Trophoblast cell (in vitro differentiated cells and primary cell): Measurements from ENCODE around the gene DHRS7.

Source experiments
- DNase-seq, 2 donors: peaks; one replicate each; pipeline ENCODE4 v3.0.0-alpha.2; 2016
- H2AFZ ChIP-seq: 2 replicates; pipeline ENCODE4 v1.6.1; 2013; ENCODE audit warnings: low read length, moderate library complexity, mild to moderate bottlenecking; ENCODE audit not compliant: insufficient read depth, poor library complexity
- H2AK5ac ChIP-seq: 2 replicates; pipeline ENCODE4 v1.6.1; 2013; ENCODE audit warnings: mild to moderate bottlenecking, low read length
- H2BK120ac ChIP-seq: 2 replicates; pipeline ENCODE4 v1.6.1; 2013; ENCODE audit warnings: low read length, mild to moderate bottlenecking, moderate library complexity; ENCODE audit not compliant: insufficient read depth, poor library complexity
- H2BK12ac ChIP-seq: 2 replicates; pipeline ENCODE4 v1.6.1; 2013; ENCODE audit warnings: mild to moderate bottlenecking, low read length, moderate library complexity
- H2BK5ac ChIP-seq: 2 replicates; pipeline ENCODE4 v1.6.1; 2013; ENCODE audit warnings: low read length, low read depth, moderate library complexity, mild to moderate bottlenecking; ENCODE audit not compliant: poor library complexity
- H3K14ac ChIP-seq: 2 replicates; pipeline ENCODE4 v1.6.1; 2013; ENCODE audit warnings: mild to moderate bottlenecking, low read length
- H3K18ac ChIP-seq: 2 replicates; pipeline ENCODE4 v1.6.1; 2013; ENCODE audit warnings: mild to moderate bottlenecking, low read length
- H3K23ac ChIP-seq: 2 replicates; pipeline ENCODE4 v1.6.1; 2013; ENCODE audit warnings: low read length
- H3K27ac ChIP-seq: 2 replicates; pipeline ENCODE4 v1.5.1; 2013; ENCODE audit warnings: low read depth, mild to moderate bottlenecking, inconsistent platforms, low read length, moderate library complexity
- H3K27me3 ChIP-seq: 2 replicates; pipeline ENCODE4 v1.6.1; 2013; ENCODE audit warnings: inconsistent platforms, mild to moderate bottlenecking, low read length, moderate library complexity; ENCODE audit not compliant: insufficient read depth
- H3K36me3 ChIP-seq, 2 experiments: 1 replicate in 1 of 2; 2 replicates in 1 of 2; pipeline ENCODE4 v1.6.1; 2013; ENCODE audit warnings: low read length in 2 of 2, mild to moderate bottlenecking in 2 of 2, moderate library complexity in 1 of 2; ENCODE audit not compliant: insufficient read depth in 2 of 2, control insufficient read depth in 1 of 2
- H3K4ac ChIP-seq: 2 replicates; pipeline ENCODE4 v1.6.1; 2013; ENCODE audit warnings: low read depth, mild to moderate bottlenecking, low read length, moderate library complexity
- H3K4me1 ChIP-seq, 2 experiments: 1 replicate in 1 of 2; 2 replicates in 1 of 2; pipeline ENCODE4 v1.6.1; 2013; ENCODE audit warnings: low read length in 2 of 2, mild to moderate bottlenecking in 2 of 2, moderate library complexity in 1 of 2; ENCODE audit not compliant: insufficient read depth in 2 of 2, control insufficient read depth in 1 of 2
- H3K4me2 ChIP-seq: 2 replicates; pipeline ENCODE4 v1.6.1; 2013; ENCODE audit warnings: inconsistent platforms, mild to moderate bottlenecking, low read length, moderate library complexity
- H3K4me3 ChIP-seq: 2 replicates; pipeline ENCODE4 v1.5.1; 2013; ENCODE audit warnings: mild to moderate bottlenecking, low read depth, low read length, inconsistent platforms
- H3K79me1 ChIP-seq: one replicate; pipeline ENCODE4 v1.6.1; 2013; ENCODE audit warnings: low read length
- H3K79me2 ChIP-seq: 2 replicates; pipeline ENCODE4 v1.6.1; 2013; ENCODE audit warnings: low read length, mild to moderate bottlenecking; ENCODE audit not compliant: control insufficient read depth, insufficient read depth, poor library complexity
- H3K9ac ChIP-seq: 2 replicates; pipeline ENCODE4 v1.6.1; 2013; ENCODE audit warnings: mild to moderate bottlenecking, low read length
- H3K9me3 ChIP-seq: 2 replicates; pipeline ENCODE4 v1.6.1; 2013; ENCODE audit warnings: low read depth, mild to moderate bottlenecking, control low read depth, inconsistent platforms, low read length; ENCODE audit not compliant: insufficient read depth
- H4K12ac ChIP-seq: 2 replicates; pipeline ENCODE4 v1.6.1; 2013; ENCODE audit warnings: low read depth, mild to moderate bottlenecking, low read length, moderate library complexity
- H4K8ac ChIP-seq: 2 replicates; pipeline ENCODE4 v1.6.1; 2013; ENCODE audit warnings: low read depth, mild to moderate bottlenecking, low read length, moderate library complexity
- H4K91ac ChIP-seq: one replicate; pipeline ENCODE4 v1.6.1; 2013; ENCODE audit warnings: low read depth, mild to moderate bottlenecking, low read length, moderate library complexity
- WGBS: extraction: QIAGEN DNeasy Blood & Tissue Kit; methylation state at CpG from one replicate; pipeline ENCODE4 v1.1.7; 2013; ENCODE audit warnings: missing lambda C conversion rate; ENCODE audit not compliant: insufficient read length, insufficient coverage; ENCODE audit errors: extremely low coverage; 5-methylcytosine and 5-hydroxymethylcytosine counted together

The DHRS7 gene

GRCh38 chr14:60204843-60205774 lies 39.9 kb upstream of the DHRS7 start:
- Histone ChIP-seq H2BK5ac (no peak overlapping the region), H3K18ac (no peak overlapping the region), H3K4ac (no peak overlapping the region), H2BK12ac (no peak overlapping the region), H3K79me1 (no peaks in the 10 kb centered on the region), H3K4me2 (no peak overlapping the region), H3K27ac (no peak overlapping the region), H3K79me2 (no peaks in the 10 kb centered on the region), H2AK5ac (no peak overlapping the region), H3K4me3 (no peak overlapping the region), H3K9me3 (peaks cover 2% of the 10 kb centered on the region), H2BK120ac (no peak overlapping the region), H4K8ac (no peak overlapping the region), H3K14ac (no peak overlapping the region), H3K23ac (no peak overlapping the region), H2AFZ (no peak overlapping the region), H3K36me3 (no peaks in the 10 kb centered on the region), H4K12ac (no peak overlapping the region), H3K27me3 (no peaks in the 10 kb centered on the region), H4K91ac (no peak overlapping the region), H3K9ac (no peak overlapping the region), H3K4me1 (no peaks in the 10 kb centered on the region)
- WGBS: no CpG with 5 or more reads among the region's 6 CpGs
- no peak for DNase-seq

DNA sequence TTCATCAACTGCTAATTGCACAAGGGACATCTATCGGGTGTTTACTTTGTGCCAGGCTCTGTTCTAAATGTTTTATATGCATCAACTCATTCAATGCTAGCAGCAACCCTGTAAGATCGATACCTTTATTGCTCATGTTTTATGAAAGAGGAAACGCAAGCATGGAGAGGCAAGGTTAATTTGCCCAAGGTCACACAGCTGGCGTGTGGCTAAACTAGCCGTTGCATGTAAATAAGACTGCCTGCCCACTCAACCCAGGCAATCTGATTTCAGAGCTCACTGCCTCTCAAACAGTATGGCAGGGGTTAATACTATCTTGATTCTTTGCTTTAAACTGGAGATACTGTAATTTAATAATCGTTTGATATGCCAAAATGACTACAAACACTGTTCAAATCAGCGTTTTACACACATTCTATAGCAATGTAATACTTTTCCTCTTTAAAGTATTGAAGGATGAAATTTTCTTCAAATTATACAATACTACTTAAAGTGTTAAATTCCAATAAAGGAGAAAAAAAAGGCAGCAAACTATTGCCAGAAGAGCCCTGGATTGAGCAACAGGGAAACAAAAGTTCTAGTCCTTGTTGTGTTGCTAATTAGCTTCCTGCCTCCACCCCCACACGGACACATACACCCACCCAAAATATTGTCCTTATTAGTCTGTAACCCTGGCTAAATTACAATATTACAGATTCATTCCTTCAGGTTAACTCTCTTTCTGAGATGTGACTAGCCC lies 39.1 kb upstream of the DHRS7 start:
- H3K79me2 ChIP-seq: no peaks in the 10 kb centered on the region
- H3K23ac ChIP-seq: no peak overlapping the region
- H3K4me2 ChIP-seq: no peak overlapping the region
- H4K91ac ChIP-seq: no peak overlapping the region
- H2AFZ ChIP-seq: no peak overlapping the region
- no peak overlapping the region for H3K14ac ChIP-seq
- no peaks in the 10 kb centered on the region for H3K27me3 ChIP-seq
- no peak overlapping the region for H2BK5ac ChIP-seq
- no peaks in the 10 kb centered on the region for H3K79me1 ChIP-seq
- no peak overlapping the region for H4K8ac ChIP-seq
- no peak overlapping the region for H2AK5ac ChIP-seq
- H4K12ac ChIP-seq: no peak overlapping the region
- no CpG with 5 or more reads among the region's 8 CpGs for WGBS
- H3K9me3 ChIP-seq: peaks cover 2% of the 10 kb centered on the region
- H3K4ac ChIP-seq: no peak overlapping the region
- H3K9ac ChIP-seq: no peak overlapping the region
- no peak overlapping the region for H3K27ac ChIP-seq
- H3K4me1 ChIP-seq: no peaks in the 10 kb centered on the region
- no peak overlapping the region for H3K4me3 ChIP-seq
- no peaks in the 10 kb centered on the region for H3K36me3 ChIP-seq
- no peak overlapping the region for H2BK120ac ChIP-seq
- no peak overlapping the region for H3K18ac ChIP-seq
- DNase-seq: no peak
- H2BK12ac ChIP-seq: no peak overlapping the region

- DNase-seq: no peak
- H2BK120ac ChIP-seq: no peak overlapping the region
- no peak overlapping the region for H2AFZ ChIP-seq
- no peak overlapping the region for H4K8ac ChIP-seq
- H3K27ac ChIP-seq: no peak overlapping the region
- H3K9ac ChIP-seq: no peak overlapping the region
- H3K4me2 ChIP-seq: no peak overlapping the region
- no peaks in the 10 kb centered on the region for H3K27me3 ChIP-seq
- H3K4me1 ChIP-seq: no peaks in the 10 kb centered on the region
- H2BK12ac ChIP-seq: no peak overlapping the region
- no peak overlapping the region for H3K4ac ChIP-seq
- no peak overlapping the region for H3K23ac ChIP-seq
- H3K36me3 ChIP-seq: no peaks in the 10 kb centered on the region
- no peak overlapping the region for H3K18ac ChIP-seq
- H3K9me3 ChIP-seq: no peaks in the 10 kb centered on the region
- H4K12ac ChIP-seq: no peak overlapping the region
- no peak overlapping the region for H2AK5ac ChIP-seq
- H3K14ac ChIP-seq: no peak overlapping the region
- no peaks in the 10 kb centered on the region for H3K79me1 ChIP-seq
- H3K4me3 ChIP-seq: no peak overlapping the region
- H2BK5ac ChIP-seq: no peak overlapping the region
- H3K79me2 ChIP-seq: no peaks in the 10 kb centered on the region
- H4K91ac ChIP-seq: no peak overlapping the region
Measured at GRCh38 chr14:60199321-60199720, 34.1 kb upstream of the DHRS7 start.

DNA sequence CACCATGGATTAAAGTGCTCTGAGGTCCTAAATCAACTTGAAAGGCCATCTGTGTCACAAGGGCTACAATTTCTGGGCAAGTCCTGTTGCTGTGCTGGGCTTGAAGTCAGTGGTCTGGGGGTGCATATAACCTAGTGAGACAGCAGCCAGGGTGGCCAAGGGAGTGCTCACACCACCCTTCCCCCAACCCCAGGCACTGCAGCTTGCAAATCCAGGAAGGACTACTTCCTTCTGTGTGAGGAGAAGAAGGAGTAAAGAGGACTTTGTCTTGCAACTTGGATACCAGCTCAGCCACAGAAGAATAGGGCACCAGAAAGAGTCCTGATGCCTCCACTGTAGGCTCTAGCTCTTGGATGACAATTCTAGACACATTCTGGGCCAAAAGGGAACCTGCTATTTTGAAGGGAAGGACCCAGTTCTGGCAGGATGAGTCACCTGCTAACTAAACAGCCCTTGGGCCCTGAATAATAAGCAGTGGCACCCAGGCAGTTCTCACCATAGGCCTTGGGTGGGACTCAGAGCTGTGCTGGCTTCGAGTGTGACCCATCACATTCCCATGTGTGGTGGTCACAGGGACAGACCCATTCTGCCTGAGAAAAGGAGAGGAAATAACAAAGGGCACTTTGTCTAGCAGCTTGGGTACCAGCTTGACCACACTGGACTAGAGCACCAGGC lies 32.6 kb upstream of the DHRS7 start:
- Histone ChIP-seq H3K4me1 (no peaks in the 10 kb centered on the region), H4K12ac (no peak overlapping the region), H3K36me3 (no peaks in the 10 kb centered on the region), H3K79me2 (no peaks in the 10 kb centered on the region), H3K18ac (no peak overlapping the region), H3K27me3 (no peaks in the 10 kb centered on the region), H2AFZ (no peak overlapping the region), H4K8ac (no peak overlapping the region), H3K9ac (no peak overlapping the region), H3K9me3 (no peaks in the 10 kb centered on the region), H3K23ac (no peak overlapping the region), H2AK5ac (no peak overlapping the region), H3K4ac (no peak overlapping the region), H4K91ac (no peak overlapping the region), H3K27ac (no peak overlapping the region), H3K4me3 (no peak overlapping the region), H3K79me1 (no peaks in the 10 kb centered on the region), H3K4me2 (no peak overlapping the region), H3K14ac (no peak overlapping the region), H2BK12ac (no peak overlapping the region), H2BK5ac (no peak overlapping the region), H2BK120ac (no peak overlapping the region)
- no peak for DNase-seq
- WGBS: no CpG with 5 or more reads among the region's 1 CpG
